T-helper 2 cell (primary cell): ENCODE data around the gene CORO7.
A peak's percentile ranks its signal among the peaks of the same experiment; 100 is the strongest.
"Not testable (repeated sequence)": the region's sequence is repeated elsewhere in the genome, so short reads cannot be mapped to it uniquely, and the experiment has no call there.

Experiments used
- DNase-seq, 5 experiments: peaks; one replicate each; pipeline versions ENCODE4 v3.0.0 to v3.0.0-alpha.2; 2012 to 2022

Gene CORO7

DNA sequence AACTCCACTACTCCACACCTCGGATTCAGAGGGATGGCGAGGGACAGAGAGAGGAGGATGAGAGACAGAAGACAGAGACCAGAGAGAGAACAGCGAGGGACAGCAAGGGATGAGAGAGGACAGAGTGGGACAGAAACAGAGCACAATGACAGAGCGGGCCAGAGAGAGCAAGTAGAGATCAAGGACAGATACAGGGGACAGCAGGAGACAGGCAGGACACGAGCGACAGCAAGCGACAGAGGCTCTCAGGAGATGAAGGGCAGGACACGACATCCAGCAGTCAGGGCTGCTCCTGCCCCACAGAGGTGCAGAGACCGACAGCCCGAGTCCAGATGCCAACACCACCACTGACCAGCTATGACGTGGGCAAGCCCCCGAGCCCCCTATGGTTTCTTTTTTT is 14.9 kb downstream of the CORO7 start:
- no peak for DNase-seq

- DNase-seq, result no peak
These were observed 15.3 kb downstream of the CORO7 start for GRCh38 chr16:4401094-4401501.

DNA sequence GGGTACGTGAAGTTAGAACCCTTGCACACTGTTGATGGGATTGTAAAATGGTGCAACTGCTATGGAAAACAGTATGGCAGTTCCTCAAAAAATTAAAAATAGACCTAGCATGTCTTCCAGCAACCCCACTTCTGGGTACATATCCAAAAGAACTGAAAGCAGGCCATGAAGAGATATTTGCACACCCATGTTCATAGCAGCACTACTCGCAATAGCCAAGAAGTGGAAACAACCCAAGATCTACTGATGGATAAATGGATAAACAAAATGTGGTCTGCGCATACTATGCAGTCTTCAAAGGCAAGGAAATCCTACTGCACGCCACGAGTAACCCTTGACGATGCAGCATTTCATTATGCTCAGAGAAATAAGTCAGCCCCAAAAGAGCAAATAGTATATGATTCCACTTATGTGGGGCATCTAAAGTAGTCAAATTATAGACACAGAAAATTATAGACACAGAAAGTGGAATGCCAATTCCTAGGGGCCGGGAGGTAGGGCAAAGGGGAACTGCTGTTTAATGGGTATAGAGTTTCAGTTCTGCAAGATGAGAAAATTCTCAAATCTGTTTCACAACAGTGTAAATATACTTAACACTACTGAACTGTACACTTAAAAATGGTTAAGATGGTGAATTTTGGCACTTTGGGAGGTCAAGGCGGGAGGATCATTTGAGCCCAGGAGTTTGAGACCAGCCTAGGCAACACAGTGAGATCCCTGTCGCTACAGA is 17.2 kb downstream of the CORO7 start:
- peak in 1 of 5 experiments; percentile 44 for DNase-seq

- DNase-seq, result no peak
These were observed 21.2 kb downstream of the CORO7 start for GRCh38 chr16:4395055-4395726.

GRCh38 chr16:4393850-4394249 is 22.5 kb downstream of the CORO7 start:
- DNase-seq, result not testable (repeated sequence)

DNA sequence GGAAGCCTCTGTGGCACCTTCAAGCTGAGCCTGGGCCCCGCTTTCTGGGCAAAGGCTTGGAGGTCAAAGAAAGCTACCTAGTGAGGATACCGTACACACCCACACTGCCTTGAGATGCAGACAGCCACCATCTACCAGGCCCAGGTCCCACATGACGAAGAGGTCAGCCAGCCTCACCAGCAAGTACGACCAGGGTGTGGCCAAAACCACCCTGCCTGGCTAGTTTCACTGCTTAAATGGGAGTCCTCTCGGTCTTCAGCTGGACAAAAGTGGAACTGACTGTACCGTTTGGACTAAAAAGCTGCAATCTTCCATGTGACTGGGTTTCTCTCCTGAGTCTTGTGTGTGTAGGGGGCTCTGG is 23.2 kb downstream of the CORO7 start:
- DNase-seq, result no peak

GRCh38 chr16:4392382-4393239 is 23.8 kb downstream of the CORO7 start:
- no peak for DNase-seq

- no peak for DNase-seq
These were observed 24.6 kb downstream of the CORO7 start for GRCh38 chr16:4391631-4392381.

DNA sequence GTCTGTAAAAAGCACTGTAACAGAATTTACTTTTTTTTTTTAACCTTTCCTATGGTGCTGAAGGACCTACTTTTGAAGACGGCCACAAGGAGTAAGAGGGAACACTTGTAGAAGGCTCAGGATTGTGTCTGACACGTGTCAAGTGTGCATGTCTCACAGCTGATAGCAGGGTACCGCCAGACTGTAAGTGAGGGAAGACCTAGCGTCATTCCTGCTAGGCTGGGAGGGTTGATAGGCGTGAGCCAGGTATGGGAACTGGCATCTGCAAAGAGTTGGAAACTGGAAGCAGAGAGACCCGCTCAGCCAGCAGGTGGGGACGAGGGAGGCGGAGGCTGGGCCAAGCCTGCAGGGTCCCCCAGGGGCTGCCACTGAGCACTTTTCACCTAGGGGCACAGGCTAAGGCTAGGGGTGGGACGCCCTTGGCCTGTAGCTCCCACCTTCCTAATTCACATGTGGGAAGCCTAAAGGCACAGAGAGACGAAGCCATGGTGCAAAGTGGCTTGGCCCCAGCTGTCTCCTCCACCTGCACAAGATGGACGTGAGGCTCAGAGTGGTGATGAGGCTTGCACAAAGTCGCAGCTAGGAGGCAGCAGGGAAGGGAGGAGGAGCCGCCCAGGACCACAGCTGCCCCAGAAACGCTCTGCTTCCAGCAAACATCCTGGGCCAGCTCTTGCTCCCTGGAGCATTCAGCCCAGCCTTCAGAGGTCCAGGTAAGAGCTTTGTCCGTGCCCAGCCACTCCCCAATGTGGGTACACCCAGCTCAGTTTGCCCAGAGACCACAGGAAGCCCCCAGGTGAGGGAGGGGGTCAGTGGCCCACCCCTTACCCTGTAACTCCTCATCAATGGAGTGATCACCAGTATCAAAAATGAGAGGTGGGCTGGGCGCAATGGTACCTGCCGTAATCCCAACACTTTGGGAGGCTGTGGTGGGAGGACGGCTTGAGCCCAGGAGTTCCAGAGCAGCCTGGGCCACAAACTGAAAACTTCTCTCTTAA is 25.8 kb downstream of the CORO7 start:
- DNase-seq, result no peak

DNA sequence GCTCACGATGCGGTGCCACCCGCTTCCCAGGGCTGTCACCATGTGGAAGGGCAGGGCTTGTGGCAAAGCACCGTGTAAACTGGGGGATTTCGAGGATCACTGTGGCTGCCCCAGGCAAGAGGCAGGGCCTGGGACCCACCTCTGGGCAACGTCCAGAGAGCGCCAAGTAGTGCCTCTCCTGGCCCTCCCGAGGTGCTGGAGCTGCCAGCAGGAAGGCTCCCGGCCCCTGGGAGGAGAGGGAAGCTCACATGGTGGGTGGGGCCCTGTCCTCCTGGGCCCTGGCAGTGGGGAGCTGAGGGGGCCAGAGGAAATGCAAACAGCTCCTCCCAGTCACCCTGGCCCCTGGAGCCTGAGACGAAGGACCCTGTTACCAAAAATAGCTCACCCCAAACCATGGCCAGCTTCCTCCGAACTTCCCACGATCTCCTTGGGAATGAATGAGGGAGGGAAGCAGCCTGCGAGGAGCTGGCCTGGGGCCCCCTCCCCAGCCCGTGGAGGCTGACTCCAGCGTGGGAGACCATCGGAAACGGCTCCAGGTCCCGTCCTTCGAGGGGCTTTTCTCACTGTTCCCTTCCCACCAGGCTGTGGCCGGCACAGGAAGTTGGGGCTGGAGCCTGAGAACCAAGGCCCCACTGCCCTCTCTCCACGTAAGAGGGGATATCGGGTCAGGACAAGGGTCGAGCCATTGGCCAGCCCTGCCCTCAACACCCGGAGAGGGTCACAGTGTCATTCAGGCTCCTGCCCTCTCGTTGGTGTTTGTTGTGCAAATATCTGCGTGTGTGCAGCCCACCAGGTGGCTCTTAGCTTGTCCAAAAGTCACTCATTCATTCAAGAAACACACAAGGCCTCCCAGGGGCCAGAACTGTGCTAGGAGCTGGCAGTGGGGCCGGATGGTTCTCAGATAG is 27.1 kb downstream of the CORO7 start:
- no peak for DNase-seq

GRCh38 chr16:4388271-4389021 is 27.9 kb downstream of the CORO7 start:
- DNase-seq, result no peak

- no peak for DNase-seq
These were observed 28.6 kb downstream of the CORO7 start for GRCh38 chr16:4387781-4388180.

DNA sequence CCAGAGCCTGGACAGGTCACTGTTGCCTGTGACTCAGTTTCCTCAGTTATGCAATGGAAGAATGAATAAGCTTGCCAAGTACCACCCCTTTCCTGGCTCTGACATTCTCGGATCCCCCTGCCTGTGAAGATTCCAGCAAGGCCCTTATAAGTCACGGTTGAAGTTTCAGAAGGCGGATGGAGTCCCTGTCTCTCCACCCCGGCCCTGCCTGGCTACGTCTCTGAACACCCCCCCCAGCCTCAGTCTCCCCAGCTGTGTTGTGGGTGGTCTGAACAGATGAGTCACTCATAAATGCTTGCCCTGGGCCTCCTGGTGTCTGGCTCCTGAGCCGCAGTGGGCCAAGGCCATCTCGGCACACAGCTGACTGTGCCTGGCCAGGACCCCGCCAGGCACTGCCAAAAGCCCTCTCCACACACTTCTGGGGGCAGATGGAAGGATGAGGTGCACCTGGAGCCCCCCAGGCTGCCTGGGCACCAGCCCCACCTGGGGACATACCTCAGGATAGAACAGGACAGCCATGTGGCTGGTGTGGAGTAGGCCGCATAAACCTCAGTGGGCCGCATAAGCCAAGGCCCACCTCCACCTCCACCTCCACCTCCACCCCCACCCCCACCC is 29.3 kb downstream of the CORO7 start:
- DNase-seq, result no peak

- no peak for DNase-seq
These were observed 30.0 kb downstream of the CORO7 start for GRCh38 chr16:4386451-4386805.

GRCh38 chr16:4385789-4386450 is 30.5 kb downstream of the CORO7 start:
- no peak for DNase-seq

- no peak for DNase-seq
These were observed 31.2 kb downstream of the CORO7 start for GRCh38 chr16:4385066-4385788.

GRCh38 chr16:4384509-4384942 is 31.9 kb downstream of the CORO7 start:
- DNase-seq, result no peak
